ENCODE measurements around the gene TDRKH. TPM values are rescaled to one million over a fixed set of nuclear protein-coding genes. Genes with fewer than 3 reads are reported as not detected.
"Not testable (repeated sequence)": the region's sequence is repeated elsewhere in the genome, so short reads cannot be mapped to it uniquely, and the experiment has no call there.

The TDRKH gene
- total RNA-seq, 1 donor from 2014 or later: 4.7 TPM

GRCh38 chr1:151759241-151759640 lies 31.1 kb downstream of the TDRKH start:
- Histone ChIP-seq H3K36me3 (ENCODE audit: control insufficient read depth in 3 of 3, insufficient read depth in 3 of 3, low read length in 3 of 3) (peaks cover 34 to 43% (median 36%) of the 10 kb centered on the region in 3 donors), H3K9me3 (ENCODE audit: control insufficient read depth in 3 of 3, low read length in 3 of 3) (no peaks in the 10 kb centered on the region), H3K27me3 (ENCODE audit: control insufficient read depth in 3 of 3, insufficient read depth in 3 of 3, low read length in 3 of 3) (no peaks in the 10 kb centered on the region), H3K4me3 (ENCODE audit: low read length in 3 of 3) (no peak overlapping the region), H3K27ac (ENCODE audit: low read depth, low read length) (no peak overlapping the region), H3K4me1 (ENCODE audit: control insufficient read depth in 3 of 3, insufficient read depth in 3 of 3, low read length in 3 of 3) (peaks cover 8 to 11% (median 11%) of the 10 kb centered on the region in 3 donors), H3K9ac (ENCODE audit: low read depth in 1 of 3, low read length in 3 of 3) (no peak overlapping the region)

- Histone ChIP-seq H3K27me3 (ENCODE audit: control insufficient read depth in 3 of 3, insufficient read depth in 3 of 3, low read length in 3 of 3) (no peaks in the 10 kb centered on the region), H3K9me3 (ENCODE audit: control insufficient read depth in 3 of 3, low read length in 3 of 3) (no peaks in the 10 kb centered on the region), H3K27ac (ENCODE audit: low read depth, low read length) (no peak overlapping the region), H3K36me3 (ENCODE audit: control insufficient read depth in 3 of 3, insufficient read depth in 3 of 3, low read length in 3 of 3) (peaks cover 27 to 35% (median 28%) of the 10 kb centered on the region in 3 donors), H3K4me1 (ENCODE audit: control insufficient read depth in 3 of 3, insufficient read depth in 3 of 3, low read length in 3 of 3) (no peaks in the 10 kb centered on the region), H3K4me3 (ENCODE audit: low read length in 3 of 3) (no peak overlapping the region), H3K9ac (ENCODE audit: low read depth in 1 of 3, low read length in 3 of 3) (no peak overlapping the region)
Measured at GRCh38 chr1:151756291-151756690, 34.0 kb downstream of the TDRKH start.

- peak overlapping the region in 1 of 3 donors; percentile 8 for H3K9ac ChIP-seq (ENCODE audit: low read depth in 1 of 3, low read length in 3 of 3)
Measured at GRCh38 chr1:151741516-151741915, 48.8 kb downstream of the TDRKH start.

GRCh38 chr1:151739590-151740355 lies 50.5 kb downstream of the TDRKH start:
- Histone ChIP-seq H3K4me1 (ENCODE audit: control insufficient read depth in 3 of 3, insufficient read depth in 3 of 3, low read length in 3 of 3) (peaks cover 0 to 17% (median 2%) of the 10 kb centered on the region in 3 donors), H3K9me3 (ENCODE audit: control insufficient read depth in 3 of 3, low read length in 3 of 3) (peaks cover 0 to 3% (median 0%) of the 10 kb centered on the region in 3 donors), H3K9ac (ENCODE audit: low read depth in 1 of 3, low read length in 3 of 3) (no peak overlapping the region)

More at GRCh38 chr1:151741516-151741915, 48.8 kb downstream of the TDRKH start:
- Histone ChIP-seq H3K27me3 (ENCODE audit: control insufficient read depth in 3 of 3, insufficient read depth in 3 of 3, low read length in 3 of 3) (no peaks in the 10 kb centered on the region), H3K36me3 (ENCODE audit: control insufficient read depth in 3 of 3, insufficient read depth in 3 of 3, low read length in 3 of 3) (no peaks in the 10 kb centered on the region), H3K27ac (ENCODE audit: low read depth, low read length) (no peak overlapping the region), H3K4me3 (ENCODE audit: low read length in 3 of 3) (no peak overlapping the region), H3K9me3 (ENCODE audit: control insufficient read depth in 3 of 3, low read length in 3 of 3) (peaks cover 0 to 3% (median 0%) of the 10 kb centered on the region in 3 donors), H3K4me1 (ENCODE audit: control insufficient read depth in 3 of 3, insufficient read depth in 3 of 3, low read length in 3 of 3) (peaks cover 0 to 14% (median 0%) of the 10 kb centered on the region in 3 donors)

GRCh38 chr1:151737479-151737878 lies 52.8 kb downstream of the TDRKH start:
- H3K9me3 ChIP-seq (ENCODE audit: control insufficient read depth in 3 of 3, low read length in 3 of 3): peaks cover 0 to 3% (median 0%) of the 10 kb centered on the region in 3 donors
- no peak overlapping the region for H3K4me3 ChIP-seq (ENCODE audit: low read length in 3 of 3)
- H3K27me3 ChIP-seq (ENCODE audit: control insufficient read depth in 3 of 3, insufficient read depth in 3 of 3, low read length in 3 of 3): no peaks in the 10 kb centered on the region
- H3K27ac ChIP-seq (ENCODE audit: low read depth, low read length): no peak overlapping the region
- H3K36me3 ChIP-seq (ENCODE audit: control insufficient read depth in 3 of 3, insufficient read depth in 3 of 3, low read length in 3 of 3): no peaks in the 10 kb centered on the region
- H3K4me1 ChIP-seq (ENCODE audit: control insufficient read depth in 3 of 3, insufficient read depth in 3 of 3, low read length in 3 of 3): peaks cover 0 to 17% (median 2%) of the 10 kb centered on the region in 3 donors
- no peak overlapping the region for H3K9ac ChIP-seq (ENCODE audit: low read depth in 1 of 3, low read length in 3 of 3)

More at GRCh38 chr1:151739590-151740355, 50.5 kb downstream of the TDRKH start:
- Histone ChIP-seq H3K27ac (ENCODE audit: low read depth, low read length) (no peak overlapping the region), H3K4me3 (ENCODE audit: low read length in 3 of 3) (no peak overlapping the region), H3K27me3 (ENCODE audit: control insufficient read depth in 3 of 3, insufficient read depth in 3 of 3, low read length in 3 of 3) (no peaks in the 10 kb centered on the region), H3K36me3 (ENCODE audit: control insufficient read depth in 3 of 3, insufficient read depth in 3 of 3, low read length in 3 of 3) (no peaks in the 10 kb centered on the region)

- H3K27ac ChIP-seq (ENCODE audit: low read depth, low read length): no peak overlapping the region
- no peak overlapping the region for H3K4me3 ChIP-seq (ENCODE audit: low read length in 3 of 3)
- H3K27me3 ChIP-seq (ENCODE audit: control insufficient read depth in 3 of 3, insufficient read depth in 3 of 3, low read length in 3 of 3): no peaks in the 10 kb centered on the region
- no peaks in the 10 kb centered on the region for H3K36me3 ChIP-seq (ENCODE audit: control insufficient read depth in 3 of 3, insufficient read depth in 3 of 3, low read length in 3 of 3)
- peaks cover 0 to 3% (median 0%) of the 10 kb centered on the region in 3 donors for H3K9me3 ChIP-seq (ENCODE audit: control insufficient read depth in 3 of 3, low read length in 3 of 3)
- peaks cover 0 to 17% (median 2%) of the 10 kb centered on the region in 3 donors for H3K4me1 ChIP-seq (ENCODE audit: control insufficient read depth in 3 of 3, insufficient read depth in 3 of 3, low read length in 3 of 3)
- no peak overlapping the region for H3K9ac ChIP-seq (ENCODE audit: low read depth in 1 of 3, low read length in 3 of 3)
Measured at GRCh38 chr1:151737026-151737425, 53.3 kb downstream of the TDRKH start.

- H3K27me3 ChIP-seq (ENCODE audit: control insufficient read depth in 3 of 3, insufficient read depth in 3 of 3, low read length in 3 of 3); H3K9me3 ChIP-seq (ENCODE audit: control insufficient read depth in 3 of 3, low read length in 3 of 3); H3K36me3 ChIP-seq (ENCODE audit: control insufficient read depth in 3 of 3, insufficient read depth in 3 of 3, low read length in 3 of 3); H3K4me3 ChIP-seq (ENCODE audit: low read length in 3 of 3); H3K27ac ChIP-seq (ENCODE audit: low read depth, low read length); H3K9ac ChIP-seq (ENCODE audit: low read depth in 1 of 3, low read length in 3 of 3): not testable (repeated sequence)
- peaks cover 0 to 10% (median 2%) of the 10 kb centered on the region in 3 donors for H3K4me1 ChIP-seq (ENCODE audit: control insufficient read depth in 3 of 3, insufficient read depth in 3 of 3, low read length in 3 of 3)
Measured at GRCh38 chr1:151733995-151734394, 56.3 kb downstream of the TDRKH start.

GRCh38 chr1:151733126-151733525 lies 57.2 kb downstream of the TDRKH start:
- no peaks in the 10 kb centered on the region for H3K27me3 ChIP-seq (ENCODE audit: control insufficient read depth in 3 of 3, insufficient read depth in 3 of 3, low read length in 3 of 3)
- H3K9ac ChIP-seq (ENCODE audit: low read depth in 1 of 3, low read length in 3 of 3): no peak overlapping the region
- peaks cover 0 to 9% (median 4%) of the 10 kb centered on the region in 3 donors for H3K4me1 ChIP-seq (ENCODE audit: control insufficient read depth in 3 of 3, insufficient read depth in 3 of 3, low read length in 3 of 3)
- no peaks in the 10 kb centered on the region for H3K36me3 ChIP-seq (ENCODE audit: control insufficient read depth in 3 of 3, insufficient read depth in 3 of 3, low read length in 3 of 3)
- H3K9me3 ChIP-seq (ENCODE audit: control insufficient read depth in 3 of 3, low read length in 3 of 3): peaks cover 0 to 3% (median 0%) of the 10 kb centered on the region in 3 donors
- no peak overlapping the region for H3K27ac ChIP-seq (ENCODE audit: low read depth, low read length)
- no peak overlapping the region for H3K4me3 ChIP-seq (ENCODE audit: low read length in 3 of 3)

- H3K4me3 ChIP-seq (ENCODE audit: low read length in 3 of 3): no peak overlapping the region
- no peaks in the 10 kb centered on the region for H3K36me3 ChIP-seq (ENCODE audit: control insufficient read depth in 3 of 3, insufficient read depth in 3 of 3, low read length in 3 of 3)
- H3K27me3 ChIP-seq (ENCODE audit: control insufficient read depth in 3 of 3, insufficient read depth in 3 of 3, low read length in 3 of 3): peaks cover 0 to 3% (median 0%) of the 10 kb centered on the region in 3 donors
- no peaks in the 10 kb centered on the region for H3K9me3 ChIP-seq (ENCODE audit: control insufficient read depth in 3 of 3, low read length in 3 of 3)
- H3K4me1 ChIP-seq (ENCODE audit: control insufficient read depth in 3 of 3, insufficient read depth in 3 of 3, low read length in 3 of 3): peaks cover 3 to 11% (median 9%) of the 10 kb centered on the region in 3 donors
- no peak overlapping the region for H3K27ac ChIP-seq (ENCODE audit: low read depth, low read length)
- H3K9ac ChIP-seq (ENCODE audit: low read depth in 1 of 3, low read length in 3 of 3): no peak overlapping the region
Measured at GRCh38 chr1:151729966-151730291, 60.4 kb downstream of the TDRKH start.

- Histone ChIP-seq H3K9me3 (ENCODE audit: control insufficient read depth in 3 of 3, low read length in 3 of 3) (no peaks in the 10 kb centered on the region), H3K9ac (ENCODE audit: low read depth in 1 of 3, low read length in 3 of 3) (no peak overlapping the region), H3K4me3 (ENCODE audit: low read length in 3 of 3) (no peak overlapping the region), H3K27me3 (ENCODE audit: control insufficient read depth in 3 of 3, insufficient read depth in 3 of 3, low read length in 3 of 3) (peaks cover 0 to 3% (median 0%) of the 10 kb centered on the region in 3 donors), H3K36me3 (ENCODE audit: control insufficient read depth in 3 of 3, insufficient read depth in 3 of 3, low read length in 3 of 3) (no peaks in the 10 kb centered on the region), H3K27ac (ENCODE audit: low read depth, low read length) (no peak overlapping the region), H3K4me1 (ENCODE audit: control insufficient read depth in 3 of 3, insufficient read depth in 3 of 3, low read length in 3 of 3) (peaks cover 3 to 9% (median 7%) of the 10 kb centered on the region in 3 donors)
Measured at GRCh38 chr1:151729157-151729965, 60.9 kb downstream of the TDRKH start.

Data from skeletal muscle tissue (tissue), 4 donors.